ENCODE measurements around the gene SPACA6. TPM values are rescaled to one million over a fixed set of nuclear protein-coding genes. Genes with fewer than 3 reads are reported as not detected.

Gene SPACA6
- total RNA-seq, 1 experiment from 2014 or later, result 3.6 TPM

DNA sequence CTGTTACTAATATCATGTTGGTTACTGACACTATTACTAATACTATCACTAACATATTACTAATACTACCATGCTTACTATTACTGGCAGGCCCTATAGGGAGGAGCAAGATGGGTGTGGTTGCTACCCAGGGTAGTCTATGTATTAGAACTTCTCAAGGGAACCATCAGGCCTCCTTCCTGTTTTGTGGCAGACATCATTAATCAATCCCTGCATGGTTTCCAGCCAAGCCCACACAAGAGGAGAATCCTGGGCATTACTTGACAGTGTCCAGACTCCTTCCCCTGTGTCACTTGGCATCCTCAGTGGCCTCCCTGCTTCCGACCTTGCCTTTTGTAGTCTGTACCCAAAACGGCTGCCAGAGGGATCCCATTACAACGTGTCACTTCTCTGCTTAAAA is 21.7 kb downstream of the SPACA6 start:
- Histone ChIP-seq H3K36me3 (ENCODE audit: control insufficient read depth, insufficient read depth, low read length) (no peaks in the 10 kb centered on the region), H3K9me3 (peaks cover 5% of the 10 kb centered on the region; the same call in 1 of the 2 replicates), H3K4me3 (ENCODE audit: low read depth, low read length) (no peak overlapping the region), H3K27me3 (replicated peaks; ENCODE audit: control insufficient read depth, insufficient read depth, low read length) (no peaks in the 10 kb centered on the region), H3K4me1 (no peaks in the 10 kb centered on the region)
- Mint-ChIP-seq H3K4me3 (ENCODE audit: unreplicated experiment) (no peak overlapping the region), H3K27me3 (ENCODE audit: insufficient read depth, unreplicated experiment) (peaks cover 11% of the 10 kb centered on the region), H3K36me3 (ENCODE audit: insufficient read depth, unreplicated experiment) (no peaks in the 10 kb centered on the region), H3K27ac (ENCODE audit: unreplicated experiment) (no peak overlapping the region), H3K9me3 (ENCODE audit: unreplicated experiment) (peaks cover 41% of the 10 kb centered on the region), H3K4me1 (ENCODE audit: low read depth, unreplicated experiment) (no peaks in the 10 kb centered on the region)
- intact Hi-C loops (cut with micrococcal nuclease; ENCODE audit: unreplicated experiment), result no loop called here
- CTCF ChIA-PET, result no interaction called here
- no peak for DNase-seq
- POLR2A ChIA-PET, result no interaction called here
- no TSS peak for BruUV-seq (replicated peaks)
- TF ChIP-seq, protein P1, sequence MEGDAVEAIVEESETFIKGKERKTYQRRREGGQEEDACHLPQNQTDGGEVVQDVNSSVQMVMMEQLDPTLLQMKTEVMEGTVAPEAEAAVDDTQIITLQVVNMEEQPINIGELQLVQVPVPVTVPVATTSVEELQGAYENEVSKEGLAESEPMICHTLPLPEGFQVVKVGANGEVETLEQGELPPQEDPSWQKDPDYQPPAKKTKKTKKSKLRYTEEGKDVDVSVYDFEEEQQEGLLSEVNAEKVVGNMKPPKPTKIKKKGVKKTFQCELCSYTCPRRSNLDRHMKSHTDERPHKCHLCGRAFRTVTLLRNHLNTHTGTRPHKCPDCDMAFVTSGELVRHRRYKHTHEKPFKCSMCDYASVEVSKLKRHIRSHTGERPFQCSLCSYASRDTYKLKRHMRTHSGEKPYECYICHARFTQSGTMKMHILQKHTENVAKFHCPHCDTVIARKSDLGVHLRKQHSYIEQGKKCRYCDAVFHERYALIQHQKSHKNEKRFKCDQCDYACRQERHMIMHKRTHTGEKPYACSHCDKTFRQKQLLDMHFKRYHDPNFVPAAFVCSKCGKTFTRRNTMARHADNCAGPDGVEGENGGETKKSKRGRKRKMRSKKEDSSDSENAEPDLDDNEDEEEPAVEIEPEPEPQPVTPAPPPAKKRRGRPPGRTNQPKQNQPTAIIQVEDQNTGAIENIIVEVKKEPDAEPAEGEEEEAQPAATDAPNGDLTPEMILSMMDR (IDR thresholded peaks at IDR 0.05; ENCODE audit: insufficient read depth in 1 of 2, low read depth in 1 of 2, low read length in 1 of 2, severe bottlenecking in 1 of 2, unreplicated experiment in 1 of 2), result no peak

DNA sequence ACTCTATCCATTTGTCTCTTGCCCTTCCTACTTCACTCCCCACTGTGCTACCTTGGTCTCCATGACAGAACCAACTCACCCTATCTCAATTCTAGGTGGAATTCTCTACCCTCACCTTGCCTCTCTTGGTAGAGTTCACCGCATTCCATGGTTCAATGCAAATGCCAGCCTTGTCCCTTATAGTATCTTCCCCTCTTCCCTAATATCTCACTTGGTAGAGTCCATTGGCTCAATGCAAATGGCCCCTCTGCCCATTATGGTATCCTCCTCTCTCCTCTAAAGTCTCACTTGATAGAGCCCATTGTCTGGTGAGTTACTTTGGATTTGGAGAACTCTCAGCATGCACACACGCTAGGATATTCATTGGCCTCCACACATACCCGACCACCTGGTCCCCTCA is 22.7 kb downstream of the SPACA6 start:
- H3K4me3 ChIP-seq (ENCODE audit: low read depth, low read length), result no peak overlapping the region
- POLR2A ChIA-PET, result no interaction called here
- Mint-ChIP-seq H3K36me3 (ENCODE audit: insufficient read depth, unreplicated experiment) (no peaks in the 10 kb centered on the region), H3K4me3 (ENCODE audit: unreplicated experiment) (no peak overlapping the region), H3K9me3 (ENCODE audit: unreplicated experiment) (peaks cover 41% of the 10 kb centered on the region), H3K27ac (ENCODE audit: unreplicated experiment) (no peak overlapping the region), H3K4me1 (ENCODE audit: low read depth, unreplicated experiment) (no peaks in the 10 kb centered on the region), H3K27me3 (ENCODE audit: insufficient read depth, unreplicated experiment) (peaks cover 11% of the 10 kb centered on the region)
- peaks cover 5% of the 10 kb centered on the region; the same call in 1 of the 2 replicates for H3K9me3 ChIP-seq
- H3K36me3 ChIP-seq (ENCODE audit: control insufficient read depth, insufficient read depth, low read length), result no peaks in the 10 kb centered on the region
- no peak for DNase-seq
- CTCF ChIA-PET, result no interaction called here
- no TSS peak for BruUV-seq (replicated peaks)
- H3K4me1 ChIP-seq, result no peaks in the 10 kb centered on the region
- intact Hi-C loops (cut with micrococcal nuclease; ENCODE audit: unreplicated experiment), result no loop called here
- TF ChIP-seq, protein P1 (IDR thresholded peaks at IDR 0.05; ENCODE audit: insufficient read depth in 1 of 2, low read depth in 1 of 2, low read length in 1 of 2, severe bottlenecking in 1 of 2, unreplicated experiment in 1 of 2), result no peak
- H3K27me3 ChIP-seq (replicated peaks; ENCODE audit: control insufficient read depth, insufficient read depth, low read length), result no peaks in the 10 kb centered on the region

DNA sequence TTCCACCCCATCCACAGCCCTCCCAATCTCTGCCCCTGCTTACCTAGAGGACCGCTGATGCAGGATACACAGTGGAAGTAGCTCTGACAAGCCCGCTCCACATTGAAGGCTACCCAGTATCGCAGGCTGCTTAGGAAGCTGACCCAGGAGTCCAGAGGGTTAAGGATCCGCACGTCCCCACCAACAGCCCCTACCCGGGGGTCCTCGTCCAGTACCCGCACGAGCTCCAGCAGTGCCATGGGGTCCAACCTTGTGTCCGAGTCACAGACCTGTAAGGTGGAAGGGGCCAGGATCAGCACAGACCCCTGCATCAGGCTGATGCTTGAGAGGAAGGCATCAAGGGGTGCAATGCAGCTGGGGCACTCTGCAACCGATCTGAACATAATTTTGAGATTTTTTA is 23.8 kb downstream of the SPACA6 start:
- Mint-ChIP-seq H3K27ac (ENCODE audit: unreplicated experiment) (no peak overlapping the region), H3K27me3 (ENCODE audit: insufficient read depth, unreplicated experiment) (peaks cover 7% of the 10 kb centered on the region), H3K36me3 (ENCODE audit: insufficient read depth, unreplicated experiment) (no peaks in the 10 kb centered on the region), H3K9me3 (ENCODE audit: unreplicated experiment) (peaks cover 41% of the 10 kb centered on the region), H3K4me1 (ENCODE audit: low read depth, unreplicated experiment) (no peaks in the 10 kb centered on the region), H3K4me3 (ENCODE audit: unreplicated experiment) (no peak overlapping the region)
- ChIA-PET POLR2A (no interaction called here), CTCF (no interaction called here)
- Histone ChIP-seq H3K4me1 (no peaks in the 10 kb centered on the region), H3K9me3 (peaks cover 5% of the 10 kb centered on the region; the same call in 1 of the 2 replicates), H3K27me3 (replicated peaks; ENCODE audit: control insufficient read depth, insufficient read depth, low read length) (no peaks in the 10 kb centered on the region), H3K4me3 (ENCODE audit: low read depth, low read length) (no peak overlapping the region), H3K36me3 (ENCODE audit: control insufficient read depth, insufficient read depth, low read length) (no peaks in the 10 kb centered on the region)
- TF ChIP-seq, protein P1 (IDR thresholded peaks at IDR 0.05; ENCODE audit: insufficient read depth in 1 of 2, low read depth in 1 of 2, low read length in 1 of 2, severe bottlenecking in 1 of 2, unreplicated experiment in 1 of 2), result no peak
- no peak for DNase-seq
- intact Hi-C loops (cut with micrococcal nuclease; ENCODE audit: unreplicated experiment), result no loop called here
- BruUV-seq (replicated peaks), result no TSS peak
